GM10266 (cell line): ENCODE results near the gene POLR2F.

Experiments used
- DNase-seq: peaks from one replicate; pipeline ENCODE4 v3.0.0; 2012; ENCODE audit errors: extremely low spot score
- TF ChIP-seq, protein P1 (sequence below): IDR thresholded peaks from 2 replicates; pipeline ENCODE4 v1.5.1; 2012; ENCODE audit warnings: mild to moderate bottlenecking, low read depth; ENCODE audit not compliant: control insufficient read depth, insufficient read depth; ENCODE audit errors: missing control alignments

POLR2F gene

DNA sequence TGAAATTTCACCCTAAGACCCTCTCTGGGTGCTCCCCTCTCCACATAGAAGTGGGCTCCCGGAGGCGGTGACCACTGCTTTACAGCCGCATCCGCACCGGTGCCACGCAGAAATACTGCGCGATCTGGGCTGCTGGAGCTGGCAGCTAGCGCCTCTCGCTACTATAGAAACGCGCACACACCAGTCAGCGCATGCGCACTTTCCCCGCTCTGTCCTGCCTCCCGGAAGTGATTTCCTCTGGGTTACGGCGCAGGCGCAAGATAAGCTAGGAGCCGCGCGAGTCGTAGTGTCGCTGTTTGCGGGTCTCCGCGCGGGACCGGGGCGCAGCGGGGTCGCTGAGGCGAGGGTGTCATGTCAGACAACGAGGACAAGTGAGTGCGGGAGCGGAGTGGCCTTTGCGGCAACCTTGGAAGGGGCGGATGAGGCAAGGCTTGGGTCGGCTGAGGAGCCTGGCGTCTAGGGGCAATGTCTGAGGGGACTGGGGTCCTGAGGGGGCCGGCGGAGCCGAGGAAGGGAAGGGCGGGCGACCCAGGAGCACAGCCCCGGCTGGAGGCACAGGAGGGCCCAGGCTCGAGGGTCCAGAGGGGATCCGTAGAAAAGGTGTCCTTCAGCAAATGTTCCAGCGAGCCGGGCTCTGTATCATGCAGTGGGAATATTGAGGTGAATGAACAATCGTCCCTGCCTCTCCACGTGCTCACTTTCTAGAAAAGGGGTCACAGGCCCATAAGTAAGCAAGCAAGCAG is at the start of gene POLR2F, which contains the start of gene C22orf23:
TSS of gene POLR2F (plus strand) at position 263 of the 743 bp plus-strand sequence. CDS start at position 352, 89 bp downstream.
TSS of gene C22orf23 (minus strand) at position 165 of the 743 bp plus-strand sequence. CDS start 452 bp downstream, outside the sequence.
- DNase-seq = peak; percentile 97
- TF ChIP-seq, protein P1, sequence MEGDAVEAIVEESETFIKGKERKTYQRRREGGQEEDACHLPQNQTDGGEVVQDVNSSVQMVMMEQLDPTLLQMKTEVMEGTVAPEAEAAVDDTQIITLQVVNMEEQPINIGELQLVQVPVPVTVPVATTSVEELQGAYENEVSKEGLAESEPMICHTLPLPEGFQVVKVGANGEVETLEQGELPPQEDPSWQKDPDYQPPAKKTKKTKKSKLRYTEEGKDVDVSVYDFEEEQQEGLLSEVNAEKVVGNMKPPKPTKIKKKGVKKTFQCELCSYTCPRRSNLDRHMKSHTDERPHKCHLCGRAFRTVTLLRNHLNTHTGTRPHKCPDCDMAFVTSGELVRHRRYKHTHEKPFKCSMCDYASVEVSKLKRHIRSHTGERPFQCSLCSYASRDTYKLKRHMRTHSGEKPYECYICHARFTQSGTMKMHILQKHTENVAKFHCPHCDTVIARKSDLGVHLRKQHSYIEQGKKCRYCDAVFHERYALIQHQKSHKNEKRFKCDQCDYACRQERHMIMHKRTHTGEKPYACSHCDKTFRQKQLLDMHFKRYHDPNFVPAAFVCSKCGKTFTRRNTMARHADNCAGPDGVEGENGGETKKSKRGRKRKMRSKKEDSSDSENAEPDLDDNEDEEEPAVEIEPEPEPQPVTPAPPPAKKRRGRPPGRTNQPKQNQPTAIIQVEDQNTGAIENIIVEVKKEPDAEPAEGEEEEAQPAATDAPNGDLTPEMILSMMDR = peak; percentile 6

DNA sequence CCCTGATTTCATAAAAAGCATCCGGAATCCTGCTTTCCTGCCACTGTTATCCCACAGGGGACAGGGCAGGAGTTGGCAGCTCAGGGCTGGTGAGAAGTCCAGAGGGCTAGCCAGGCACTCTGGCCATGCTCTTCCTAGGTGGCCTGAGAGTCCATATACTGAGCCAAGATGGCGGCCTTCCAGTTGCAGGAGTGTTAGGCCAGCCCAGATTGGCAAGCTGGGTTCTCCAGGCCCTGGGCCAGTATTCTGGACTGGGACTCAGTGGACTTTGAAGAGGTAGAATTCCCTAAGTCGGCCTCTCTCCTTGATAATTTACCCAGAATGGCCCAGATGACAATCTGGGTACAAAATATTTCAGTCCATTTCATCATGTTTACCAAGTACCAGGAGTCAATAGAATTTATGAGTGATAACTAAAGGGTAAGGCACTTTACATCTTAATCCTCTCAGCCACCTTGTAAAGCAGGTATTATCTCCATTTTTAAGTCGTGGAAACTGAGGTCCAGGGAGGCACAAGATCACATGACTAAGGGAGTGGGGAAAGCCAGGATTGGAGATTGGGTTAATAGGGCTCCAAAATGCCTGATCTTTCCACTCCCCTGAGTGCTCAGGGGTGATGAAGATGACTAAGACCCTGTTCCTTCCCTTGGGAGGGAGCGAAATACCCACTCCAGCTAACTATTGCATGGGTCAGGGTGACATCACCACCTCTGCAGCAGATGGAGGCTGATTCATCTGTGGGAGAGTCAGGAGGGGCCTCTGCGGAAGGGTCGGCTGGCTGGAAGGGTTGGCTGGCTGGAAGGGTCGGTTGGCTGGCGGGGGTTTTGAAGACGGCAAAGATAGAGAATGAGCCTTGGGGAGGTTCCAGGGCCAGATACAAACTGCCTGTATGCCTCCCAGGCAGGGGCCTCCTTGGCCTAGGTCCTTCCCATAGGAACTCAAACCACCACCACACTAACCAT is 48.6 kb upstream of the POLR2F start:
- TF ChIP-seq, protein P1 = no peak
- DNase-seq = no peak

DNA sequence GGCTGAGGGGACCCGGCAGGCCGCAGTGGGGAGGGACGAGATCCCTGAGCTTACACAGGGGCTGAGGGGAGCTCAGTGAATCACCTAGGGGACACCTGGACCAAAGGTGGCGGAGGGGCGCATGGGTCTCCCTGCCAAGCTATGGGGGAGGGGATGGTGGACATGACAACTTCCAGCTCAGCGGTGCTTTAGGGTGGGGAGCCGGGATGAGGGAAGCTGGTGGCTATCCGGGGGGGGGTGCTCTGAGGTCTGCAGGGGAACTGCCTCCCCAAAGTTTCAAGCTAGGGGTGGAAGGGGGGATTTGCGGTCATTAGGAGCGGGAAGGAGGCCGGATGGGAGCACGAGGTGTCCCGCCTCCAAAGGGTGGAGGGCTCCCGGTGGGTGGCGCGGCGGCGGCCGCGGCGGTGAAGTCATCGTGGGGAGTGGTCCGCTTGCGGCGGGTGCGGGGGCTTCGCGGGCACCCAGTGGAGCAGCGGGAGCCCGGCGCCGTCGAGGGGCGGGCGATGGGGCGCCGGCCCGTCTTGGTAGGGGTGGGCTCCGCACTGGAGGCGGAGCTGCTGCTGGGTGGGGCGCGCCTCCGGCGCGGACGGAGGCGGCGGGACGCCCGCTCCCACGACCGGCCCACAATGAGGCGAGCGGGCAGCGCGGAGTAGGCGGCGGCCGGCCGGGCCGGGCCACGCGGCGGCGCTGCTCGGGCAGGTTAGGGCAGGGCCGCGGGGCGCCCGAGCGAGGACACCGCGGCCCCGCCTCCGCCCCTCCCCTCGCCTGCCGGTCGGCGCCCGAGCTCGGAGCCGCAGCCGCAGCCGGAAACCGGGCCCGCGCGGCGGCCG is 47.8 kb upstream of the POLR2F start, which contains the start of gene MICALL1:
TSS of gene MICALL1 (plus strand) at position 764 of the 830 bp plus-strand sequence. CDS start 126 bp downstream, outside the sequence.
- TF ChIP-seq, protein P1 = peak; percentile 78

DNA sequence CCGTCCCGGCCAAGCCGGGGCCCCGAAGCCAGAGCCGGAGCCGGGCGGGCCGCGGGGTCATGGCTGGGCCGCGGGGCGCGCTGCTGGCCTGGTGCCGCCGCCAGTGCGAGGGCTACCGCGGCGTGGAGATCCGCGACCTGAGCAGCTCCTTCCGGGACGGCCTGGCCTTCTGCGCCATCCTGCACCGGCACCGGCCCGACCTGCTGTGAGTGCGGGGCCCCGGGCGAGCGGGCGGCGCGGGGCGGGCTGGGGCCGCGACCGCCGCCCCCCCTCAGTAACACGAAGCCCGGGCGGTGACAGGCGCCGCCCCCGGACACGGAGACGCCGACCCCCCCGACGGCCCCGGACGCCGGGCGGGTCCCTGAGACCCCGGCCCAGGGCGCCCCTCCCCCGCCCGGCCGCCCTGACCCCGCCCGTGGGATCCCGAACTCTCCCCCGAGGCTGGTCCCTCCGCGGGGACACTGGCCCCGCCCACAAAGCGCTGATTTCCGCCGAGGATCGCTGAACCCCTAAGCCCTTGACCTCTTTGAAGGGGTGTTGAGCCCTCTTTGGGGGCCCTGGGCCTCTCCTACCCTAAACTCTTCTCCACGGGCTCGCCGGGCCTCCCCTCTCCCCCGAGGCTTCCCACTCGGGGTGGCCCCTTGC is 47.0 kb upstream of the POLR2F start:
- TF ChIP-seq, protein P1 = no peak
- DNase-seq = peak; percentile 80

More for the DNA sequence above, 47.8 kb upstream of the POLR2F start, which contains the start of gene MICALL1:
- DNase-seq = peak; percentile 98

DNA sequence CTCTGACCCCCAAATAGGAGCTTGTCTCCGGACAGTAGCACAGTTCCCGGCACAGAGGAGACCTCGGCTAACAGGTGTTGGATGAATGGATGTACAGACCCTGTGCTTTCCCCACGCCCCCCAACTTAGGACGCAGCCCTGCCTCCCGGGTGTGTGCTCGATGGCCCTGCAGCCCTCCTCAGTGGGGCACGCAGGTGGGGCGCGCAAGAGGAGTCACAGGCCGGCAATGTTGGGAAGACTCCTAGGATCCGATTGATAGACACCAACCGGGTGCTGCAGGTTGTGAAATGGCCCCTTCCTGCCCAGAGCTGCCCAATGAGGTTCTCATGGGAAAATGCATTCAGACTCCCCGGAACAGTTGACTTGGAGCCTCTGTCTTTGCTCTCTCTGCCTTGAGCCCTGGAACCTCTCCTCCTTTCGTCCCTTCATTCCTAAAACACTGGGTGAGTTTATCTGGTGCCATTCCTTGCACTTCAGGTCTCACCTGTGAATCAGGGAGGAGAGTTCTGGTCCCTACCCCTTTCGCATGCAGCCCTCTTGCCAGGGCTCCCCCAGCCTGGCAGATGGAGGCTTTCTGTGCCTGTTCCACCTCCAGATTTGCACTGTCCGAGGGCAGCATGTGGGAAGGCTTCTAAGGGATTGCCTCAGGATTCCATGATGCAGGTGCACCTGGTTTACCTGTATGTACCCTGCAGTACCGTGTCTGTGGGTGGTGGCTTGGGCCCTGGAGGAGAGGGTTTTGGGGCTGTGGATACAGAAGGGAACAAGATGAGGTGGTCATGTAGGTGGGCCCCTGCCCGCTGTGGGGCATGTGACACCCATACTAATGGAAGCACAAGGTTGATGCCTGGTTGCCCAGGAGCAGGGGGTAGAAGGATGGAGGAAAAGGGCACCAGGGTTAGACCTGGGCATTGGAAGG is 46.2 kb upstream of the POLR2F start:
- DNase-seq = no peak
- TF ChIP-seq, protein P1 = no peak
